ENCODE data around the gene RASAL3. TPM values are rescaled to one million over a fixed set of nuclear protein-coding genes. Genes with fewer than 3 reads are reported as not detected.

The RASAL3 gene
- total RNA-seq, 1 experiment from 2014 or later = 1.9 TPM

- Histone ChIP-seq H3K9me3 (ENCODE audit: control insufficient read depth, low read depth, low read length) (no peaks in the 10 kb centered on the region), H3K23me2 (ENCODE audit: insufficient read length, low read depth, low read length, poor library complexity, severe bottlenecking) (peaks cover 20% of the 10 kb centered on the region), H3K18ac (ENCODE audit: insufficient read length, low read depth, low read length) (peak within 1 kb of the TSS; percentile 66), H3T11ph (ENCODE audit: low read length) (no peak within 1 kb of the TSS), H4K5ac (ENCODE audit: insufficient read length, low read depth, low read length) (no peak within 1 kb of the TSS), H3K14ac (ENCODE audit: insufficient read depth, low read length) (peak within 1 kb of the TSS; percentile 81; the same call in 1 of the 2 replicates), H3K4me1 (ENCODE audit: insufficient read depth, low read length) (no peaks in the 10 kb centered on the region; the same call in 1 of the 2 replicates), H4K20me1 (ENCODE audit: control insufficient read depth, insufficient read depth, insufficient read length) (no peaks in the 10 kb centered on the region), H4K91ac (ENCODE audit: insufficient read length, low read depth, low read length) (no peak within 1 kb of the TSS), H3K79me2 (ENCODE audit: insufficient read depth, low read length) (no peaks in the 10 kb centered on the region), H4K8ac (replicated peaks; ENCODE audit: insufficient read length, low read depth, low read length) (no peak within 1 kb of the TSS), H3K23ac (ENCODE audit: insufficient read length, low read depth, low read length) (no peak within 1 kb of the TSS), H2BK120ac (ENCODE audit: low read depth, low read length, poor library complexity, severe bottlenecking) (no peak within 1 kb of the TSS), H2BK20ac (ENCODE audit: low read depth, low read length, poor library complexity, severe bottlenecking) (no peak within 1 kb of the TSS), H3K56ac (ENCODE audit: insufficient read length, low read depth, low read length) (no peak within 1 kb of the TSS), H3K9ac (ENCODE audit: extremely low read depth, insufficient read length, low read length) (no peak within 1 kb of the TSS), H3K4me2 (ENCODE audit: insufficient read depth, insufficient read length, low read length) (peak within 1 kb of the TSS; percentile 73), H3K79me1 (ENCODE audit: insufficient read depth, low read depth, low read length, poor library complexity, severe bottlenecking) (no peaks in the 10 kb centered on the region), H2BK15ac (ENCODE audit: low read depth, low read length) (0 out of 2 replicates have a peak within 1 kb of the TSS, but pooled peaks have one; percentile 61), H3K27ac (ENCODE audit: insufficient read length, low read depth, low read length) (no peak within 1 kb of the TSS), H2BK12ac (ENCODE audit: insufficient read length, low read depth, low read length) (peak within 1 kb of the TSS; percentile 36), H2AK5ac (ENCODE audit: insufficient read length, low read length) (no peak within 1 kb of the TSS), H2AFZ (ENCODE audit: low read length) (peak within 1 kb of the TSS; percentile 80), H3K27me3 (ENCODE audit: insufficient read depth, low read length) (peaks cover 2% of the 10 kb centered on the region; the same call in 1 of the 2 replicates), H3K4ac (ENCODE audit: low read depth, low read length) (no peak within 1 kb of the TSS), H2BK5ac (ENCODE audit: insufficient read length, low read length) (no peak within 1 kb of the TSS)
- H3K4me1 Mint-ChIP-seq = peaks cover 7 to 19% of the 10 kb centered on the region in 2 experiments
- peak; percentile 75 for DNase-seq
- no peaks in the 10 kb centered on the region for H3K36me3 Mint-ChIP-seq (ENCODE audit: insufficient read depth in 1 of 3, low read depth in 3 of 3)
- H3K4me3 Mint-ChIP-seq = peak within 1 kb of the TSS; percentile 68 to 82
- no CpG with 5 or more reads among the region's 77 CpGs for whole genome bisulfite sequencing (ENCODE audit: extremely low coverage, insufficient read length, low lambda C conversion rate)
- peaks cover 0 to 2% of the 10 kb centered on the region in 2 experiments; a peak in 3 of 5 replicates for H3K9me3 Mint-ChIP-seq
- H3K27ac Mint-ChIP-seq = peak within 1 kb of the TSS; percentile 20 to 78 (median 35); a peak in 3 of 7 replicates
- no peak for TF ChIP-seq CTCF (conservative IDR thresholded peaks at IDR 0.05)
- H3K27me3 Mint-ChIP-seq (ENCODE audit: low read depth) = peaks cover 27% of the 10 kb centered on the region
These were observed 14.5 kb downstream of the RASAL3 start, which contains the start of gene WIZ for GRCh38 chr19:15449620-15450527. Gene WIZ (minus strand): TSS chr19:15449956. CDS start chr19:15448307, 1,649 bp downstream.
